Posterior cingulate gyrus (tissue), 11 donors: ENCODE data around the gene MRPL11.

Experiments
- DNase-seq, 10 donors: peaks; one replicate each; pipeline versions ENCODE4 v3.0.0 to v3.0.0-alpha.2; 2020 to 2021; ENCODE audit warnings: mixed read lengths in 3 of 10
- intact Hi-C: fragments of 100-400 bp; cut with DNase I; formaldehyde crosslinking; loops from one replicate; pipeline ENCODE4 v1.15.1; 2023

MRPL11 gene

DNA sequence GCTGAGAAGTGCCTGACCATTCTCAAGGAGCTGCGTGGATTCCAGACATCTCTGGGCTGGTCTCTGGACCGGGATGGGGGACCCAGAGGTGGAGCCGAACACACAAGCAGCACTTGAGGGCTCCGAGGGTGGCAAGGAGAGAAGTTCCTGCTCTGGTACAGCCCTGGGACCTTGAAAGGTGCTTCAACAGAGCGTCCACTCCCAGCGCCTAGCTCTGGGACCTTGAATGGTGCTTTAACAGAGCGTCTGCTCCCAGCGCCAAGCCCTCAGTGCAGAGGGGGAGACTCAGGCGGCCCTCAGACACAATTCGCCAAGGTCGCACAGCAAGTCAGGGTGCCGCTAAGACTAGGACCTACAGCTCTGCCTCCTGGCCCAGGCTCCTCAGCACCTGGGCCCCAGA, 28.5 kb downstream of the MRPL11 start:
- intact Hi-C loops, result no loop called here
- DNase-seq, result peak in 1 of 10 donors; percentile 53

DNA sequence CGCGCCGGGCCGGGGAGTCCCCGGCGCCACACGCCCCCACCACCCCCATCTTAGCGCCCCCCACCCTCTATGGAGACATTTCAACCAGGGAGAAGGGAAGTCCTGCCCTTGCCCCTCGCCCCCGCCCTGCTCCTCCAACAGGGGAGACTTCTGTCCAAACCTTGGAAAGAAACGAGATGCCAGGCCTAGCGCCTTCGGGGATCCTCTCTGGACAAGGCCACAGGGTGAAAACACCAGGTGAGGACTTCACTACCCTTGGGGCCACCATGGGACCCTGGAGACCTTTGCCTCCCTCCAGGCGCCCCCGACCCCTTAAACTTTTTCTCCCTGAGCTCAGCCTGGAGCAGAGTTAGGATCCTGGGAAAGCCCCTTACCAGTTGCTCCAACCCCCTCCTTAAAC, 29.4 kb downstream of the MRPL11 start:
- DNase-seq, result no peak
- intact Hi-C loops, result loop anchor here (2.0 kb wide), 1 partner anchor 30 kb away; the partner anchor contains the start of gene MRPL11

DNA sequence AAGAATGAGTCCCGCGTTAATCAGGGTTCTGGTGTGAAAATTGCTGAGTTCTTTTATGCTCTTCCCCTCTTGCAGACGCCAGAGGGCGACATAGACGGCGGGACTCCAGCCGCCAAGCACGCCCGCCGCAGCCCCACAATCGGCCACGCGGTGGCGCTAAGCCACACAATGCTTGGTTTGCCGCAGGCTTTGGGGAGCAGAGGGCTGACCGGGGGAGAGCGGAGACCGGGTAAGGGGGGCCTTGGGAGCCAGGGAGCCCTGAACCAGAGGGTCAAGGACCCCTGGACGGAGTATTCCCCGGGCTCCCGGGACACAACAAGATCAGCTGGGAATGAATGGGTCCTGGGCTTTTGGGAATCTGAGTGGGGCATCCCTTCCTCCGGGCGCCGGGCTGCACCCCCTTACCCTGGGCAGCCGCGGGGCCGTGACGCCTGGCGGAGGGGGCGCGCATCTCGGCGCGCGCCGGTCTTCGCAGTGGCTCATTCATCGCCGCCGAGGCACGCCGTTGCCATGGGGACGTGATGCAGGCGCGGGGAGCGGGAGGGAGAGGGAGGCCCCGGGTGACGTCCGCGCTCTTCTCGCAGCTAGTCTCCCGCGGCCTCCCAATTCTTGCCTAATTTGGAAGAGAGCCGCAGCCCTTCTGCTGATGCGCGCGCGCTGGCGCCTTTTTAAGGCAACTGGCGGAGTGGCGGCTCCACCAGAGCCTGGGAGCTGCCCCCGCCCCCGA, 30.0 kb downstream of the MRPL11 start:
- intact Hi-C loops, result loop anchor here (1.0 to 2.0 kb wide), 3 partner anchors 22 to 270 kb away; partner anchors contain the start of gene MRPL11
- peak; percentile 80 to 98 (median 92) for DNase-seq

DNA sequence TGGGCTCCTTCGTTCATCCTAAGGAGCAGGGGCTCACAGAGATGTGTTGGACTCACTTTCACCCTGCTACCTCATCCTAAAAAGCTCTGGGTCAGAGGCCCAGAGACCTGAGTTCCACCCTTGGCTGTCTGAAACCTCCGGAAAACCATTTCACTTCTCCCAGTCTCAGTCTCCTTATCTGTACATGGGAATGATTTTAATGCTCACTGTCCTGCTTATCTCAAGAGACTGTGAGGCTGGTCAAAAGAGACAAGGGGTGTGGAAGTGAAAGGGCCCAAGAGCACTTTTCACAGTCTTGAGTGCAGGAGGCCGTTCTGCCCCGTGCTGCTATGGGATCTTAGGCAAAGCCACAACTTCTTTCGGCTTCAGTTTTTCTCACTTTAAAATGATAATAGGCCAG, 31.0 kb downstream of the MRPL11 start:
- intact Hi-C loops, result loop anchor here (1.0 to 2.0 kb wide), 3 partner anchors 23 to 271 kb away; partner anchors contain the start of gene MRPL11
- DNase-seq, result peak in 1 of 10 donors; percentile 19

DNA sequence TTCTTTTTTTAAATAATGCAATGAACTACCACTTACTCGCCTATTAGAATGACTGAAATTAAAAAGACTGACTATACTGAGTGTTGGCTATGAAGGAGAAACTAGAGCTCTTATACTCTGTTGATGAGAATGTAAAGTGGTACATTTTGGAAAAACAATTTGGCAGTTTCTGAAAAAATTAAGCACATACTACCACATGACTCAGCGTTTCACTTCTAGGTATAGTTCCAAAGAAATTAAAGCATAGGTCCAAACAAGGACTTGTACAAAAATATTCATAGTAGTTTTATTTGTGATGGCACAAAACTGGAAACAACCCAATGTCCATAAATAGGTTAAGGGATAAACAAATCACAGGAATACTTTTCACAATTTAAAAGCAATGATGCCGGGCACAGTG, 44.7 kb downstream of the MRPL11 start:
- no peak for DNase-seq
- intact Hi-C loops, result no loop called here

DNA sequence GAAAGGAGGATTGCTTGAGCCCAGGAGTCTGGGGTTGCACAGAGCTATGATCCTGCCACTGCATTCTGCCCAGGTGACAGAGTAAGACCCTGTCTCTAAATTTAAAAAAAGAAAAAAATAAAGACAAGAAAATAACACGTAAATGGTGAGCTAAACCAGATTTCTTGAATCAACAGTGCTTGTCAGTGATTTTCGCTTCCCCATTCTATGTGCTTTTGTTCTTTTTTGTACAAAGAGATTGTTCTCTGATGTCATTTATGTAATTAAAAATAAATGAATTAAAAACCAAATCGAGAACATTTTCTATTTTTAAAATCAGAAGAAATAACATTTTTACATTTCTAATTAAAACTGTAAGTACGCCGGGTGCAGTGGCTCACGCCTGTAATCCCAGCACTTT, 47.3 kb downstream of the MRPL11 start:
- intact Hi-C loops, result no loop called here
- DNase-seq, result peak in 1 of 10 donors; percentile 3

DNA sequence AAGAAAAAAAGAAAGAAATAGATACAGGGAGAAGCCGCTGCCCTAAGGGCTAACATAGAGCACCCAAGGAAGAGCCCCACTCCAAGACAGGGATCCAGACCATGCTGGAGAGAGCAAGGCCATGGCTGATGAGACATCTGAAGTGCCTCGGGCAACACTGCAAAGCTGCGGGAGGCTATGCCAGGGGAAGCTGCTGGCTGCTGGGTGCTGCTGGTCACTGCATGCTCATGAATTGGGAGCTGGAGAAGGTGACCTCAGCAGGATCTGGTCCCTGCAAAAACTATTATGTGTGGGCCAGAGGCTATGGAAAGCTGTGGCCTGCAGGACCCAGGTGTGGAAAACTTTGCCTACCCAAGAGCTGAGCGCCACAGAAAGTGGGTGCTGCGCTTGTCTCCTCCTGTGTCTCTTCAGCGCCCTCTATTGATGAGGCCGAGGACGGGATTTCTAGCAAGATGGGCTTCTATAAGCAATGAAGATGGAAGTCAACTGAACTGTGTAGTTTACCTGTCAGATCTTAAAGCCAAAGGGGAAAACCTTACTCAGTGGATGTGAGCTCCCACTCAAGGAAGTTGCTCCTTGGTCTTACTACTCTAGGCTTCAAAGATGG, 49.8 kb downstream of the MRPL11 start:
- intact Hi-C loops, result loop anchor here (5.0 kb wide), 1 partner anchor 77 kb away; no protein-coding TSS in a partner anchor
- DNase-seq, result peak in 6 of 10 donors; percentile 38 to 75 (median 44)

DNA sequence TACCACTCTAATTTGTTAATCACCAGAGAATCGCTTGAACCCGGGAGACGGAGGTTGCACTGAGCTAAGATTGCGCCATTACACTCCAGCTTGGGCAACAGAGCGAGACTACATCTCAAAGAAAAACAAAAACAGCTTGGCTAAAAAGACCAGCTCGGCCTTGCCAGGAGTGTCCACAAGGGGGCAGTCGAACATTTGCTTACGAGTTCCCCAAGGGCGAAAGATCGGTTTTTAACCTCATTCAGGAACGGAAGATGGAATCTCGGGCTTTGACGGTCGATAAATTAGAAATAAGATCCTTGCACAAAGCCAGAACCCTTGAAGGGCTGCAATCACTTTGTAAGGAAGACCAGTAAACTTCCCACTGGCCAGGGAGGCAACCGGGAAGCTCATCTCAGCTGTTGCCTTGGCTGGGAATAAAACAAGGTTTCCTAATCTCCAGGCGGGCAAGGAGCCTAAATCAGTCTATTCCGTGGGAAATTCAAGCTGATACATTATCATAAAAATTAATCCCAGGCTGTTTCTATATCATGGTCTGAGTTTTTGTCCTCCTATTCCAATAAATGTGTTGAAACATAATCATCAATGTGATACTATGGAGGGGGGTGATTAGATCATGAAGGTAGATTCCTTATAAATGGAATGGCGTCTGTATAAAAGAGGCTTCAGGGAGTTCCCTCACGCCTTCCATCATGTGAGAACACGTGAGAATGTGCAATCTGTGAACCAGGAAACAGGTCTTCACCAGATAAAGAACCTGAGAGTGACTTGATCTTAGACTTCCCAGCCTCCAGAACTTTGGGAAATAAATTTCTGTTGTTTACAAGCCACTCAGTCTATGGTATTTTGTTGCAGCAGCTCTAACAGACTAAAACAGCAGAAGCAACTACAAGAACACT, 52.2 kb downstream of the MRPL11 start:
- intact Hi-C loops, result loop anchor here (5.0 kb wide), 1 partner anchor 74 kb away; no protein-coding TSS in a partner anchor
- peak; percentile 67 to 96 (median 86) for DNase-seq
